Parathyroid adenoma (tissue), 2 donors: ENCODE data around the gene ANO10.
"Not testable (repeated sequence)": the region's sequence is repeated elsewhere in the genome, so short reads cannot be mapped to it uniquely, and the experiment has no call there.

ENCODE experiments used
- H2AFZ ChIP-seq: fragments of 300-600 bp; sonication (generic); one replicate; pipeline ENCODE4 v1.7.0; 2017; ENCODE audit warnings: antibody characterized with exemption, mild to moderate bottlenecking
- H3K27ac ChIP-seq: fragments of 300-600 bp; sonication (generic); one replicate; pipeline ENCODE4 v1.7.0; 2017
- H3K27me3 ChIP-seq: fragments of 300-600 bp; sonication (generic); one replicate; pipeline ENCODE4 v1.7.0; 2017; ENCODE audit warnings: low read length; ENCODE audit not compliant: control insufficient read depth, insufficient read depth
- H3K36me3 ChIP-seq: fragments of 300-600 bp; sonication (generic); one replicate; pipeline ENCODE4 v1.7.0; 2017; ENCODE audit warnings: low read length; ENCODE audit not compliant: control insufficient read depth, insufficient read depth
- H3K4me1 ChIP-seq: fragments of 300-600 bp; sonication (generic); one replicate; pipeline ENCODE4 v1.7.0; 2017; ENCODE audit warnings: control low read depth
- H3K4me2 ChIP-seq: fragments of 300-600 bp; sonication (generic); one replicate; pipeline ENCODE4 v1.7.0; 2017; ENCODE audit warnings: low read length
- H3K4me3 ChIP-seq: fragments of 300-600 bp; sonication (generic); one replicate; pipeline ENCODE4 v1.7.0; 2017; ENCODE audit warnings: low read depth, low read length
- H3K79me2 ChIP-seq: fragments of 300-600 bp; sonication (generic); one replicate; pipeline ENCODE4 v1.7.0; 2017; ENCODE audit warnings: control low read depth
- H3K9ac ChIP-seq: fragments of 300-600 bp; sonication (generic); one replicate; pipeline ENCODE4 v1.7.0; 2017; ENCODE audit warnings: mild to moderate bottlenecking
- H3K9me3 ChIP-seq: fragments of 300-600 bp; sonication (generic); one replicate; pipeline ENCODE4 v1.7.0; 2017; ENCODE audit warnings: low read length; ENCODE audit not compliant: control insufficient read depth
- CTCF ChIP-seq: fragments of 300-600 bp; sonication (generic); IDR thresholded peaks from one replicate; pipeline ENCODE4 v1.7.0; 2017; ENCODE audit warnings: antibody characterized with exemption, mild to moderate bottlenecking
- donor health status: primary hyperparathyroidism.

The ANO10 gene

GRCh38 chr3:43591866-43592265 lies 29.9 kb downstream of the ANO10 start:
- not testable (repeated sequence) for H3K4me3 ChIP-seq, H3K27me3 ChIP-seq, H2AFZ ChIP-seq, H3K79me2 ChIP-seq, H3K9me3 ChIP-seq, H3K36me3 ChIP-seq, H3K4me2 ChIP-seq, H3K9ac ChIP-seq, H3K4me1 ChIP-seq, H3K27ac ChIP-seq

GRCh38 chr3:43587303-43587702 lies 34.5 kb downstream of the ANO10 start:
- Histone ChIP-seq H3K4me1 (peaks cover 4% of the 10 kb centered on the region), H3K79me2 (no peaks in the 10 kb centered on the region), H3K4me2 (no peak overlapping the region), H3K9me3 (no peaks in the 10 kb centered on the region), H3K9ac (no peak overlapping the region), H2AFZ (no peak overlapping the region), H3K27ac (no peak overlapping the region), H3K36me3 (no peaks in the 10 kb centered on the region), H3K27me3 (no peaks in the 10 kb centered on the region), H3K4me3 (no peak overlapping the region)
- no peak for TF ChIP-seq CTCF

GRCh38 chr3:43584043-43584826 lies 37.6 kb downstream of the ANO10 start:
- Histone ChIP-seq H3K27ac (no peak overlapping the region), H3K36me3 (no peaks in the 10 kb centered on the region), H3K9ac (no peak overlapping the region), H2AFZ (no peak overlapping the region), H3K9me3 (no peaks in the 10 kb centered on the region), H3K27me3 (no peaks in the 10 kb centered on the region), H3K4me1 (peaks cover 4% of the 10 kb centered on the region), H3K4me2 (no peak overlapping the region), H3K79me2 (no peaks in the 10 kb centered on the region), H3K4me3 (no peak overlapping the region)
- no peak for TF ChIP-seq CTCF

- H3K4me2 ChIP-seq, result no peak overlapping the region
- no peaks in the 10 kb centered on the region for H3K79me2 ChIP-seq
- H3K9ac ChIP-seq, result no peak overlapping the region
- no peaks in the 10 kb centered on the region for H3K9me3 ChIP-seq
- TF ChIP-seq CTCF, result no peak
- no peak overlapping the region for H3K27ac ChIP-seq
- no peaks in the 10 kb centered on the region for H3K27me3 ChIP-seq
- H3K36me3 ChIP-seq, result no peaks in the 10 kb centered on the region
- H3K4me1 ChIP-seq, result peaks cover 4% of the 10 kb centered on the region
- no peak overlapping the region for H3K4me3 ChIP-seq
- no peak overlapping the region for H2AFZ ChIP-seq
These were observed 38.3 kb downstream of the ANO10 start for GRCh38 chr3:43583481-43583880.

- Histone ChIP-seq H3K4me1 (peaks cover 4% of the 10 kb centered on the region), H3K27me3 (no peaks in the 10 kb centered on the region), H3K79me2 (no peaks in the 10 kb centered on the region), H3K36me3 (no peaks in the 10 kb centered on the region), H3K4me3 (no peak overlapping the region), H3K4me2 (no peak overlapping the region), H2AFZ (no peak overlapping the region), H3K9ac (no peak overlapping the region), H3K27ac (no peak overlapping the region), H3K9me3 (no peaks in the 10 kb centered on the region)
- no peak for TF ChIP-seq CTCF
These were observed 38.9 kb downstream of the ANO10 start for GRCh38 chr3:43582866-43583265.
